Measurements from ENCODE around the gene PDE4B. TPM values are rescaled to one million over a fixed set of nuclear protein-coding genes. Genes with fewer than 3 reads are reported as not detected.
"Not testable (repeated sequence)": the region's sequence is repeated elsewhere in the genome, so short reads cannot be mapped to it uniquely, and the experiment has no call there.

Gene PDE4B
- total RNA-seq, 4 donors from 2014 or later: 5.2 to 16.6 (median 9.6) TPM

DNA sequence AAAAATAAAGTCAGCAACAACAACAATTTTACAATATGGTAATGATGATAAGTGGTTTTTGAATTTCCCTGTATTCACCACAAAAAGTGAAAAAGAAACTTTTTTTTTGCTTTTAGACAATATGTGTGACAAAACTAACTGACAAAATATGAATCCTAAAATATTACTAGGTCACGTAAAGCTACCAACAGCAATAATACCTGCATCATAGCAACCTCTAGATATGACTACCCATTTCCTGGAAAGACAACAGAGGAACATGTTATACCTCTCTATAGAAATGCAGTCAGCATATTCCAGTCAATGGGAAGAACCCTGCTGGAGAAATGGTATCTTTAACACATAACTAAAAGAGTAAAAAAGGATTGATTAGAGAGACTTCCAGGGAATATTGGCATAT, 73.7 kb downstream of the PDE4B start:
- Histone ChIP-seq H3K4me1 (no peaks in the 10 kb centered on the region), H3K9me3 (peaks cover 0 to 17% (median 0%) of the 10 kb centered on the region in 4 donors), H3K27ac (no peak overlapping the region), H3K27me3 (no peaks in the 10 kb centered on the region), H3K36me3 (no peaks in the 10 kb centered on the region), H3K4me3 (no peak overlapping the region)
- DNase-seq (ENCODE audit: low spot score in 2 of 2): no peak
- WGBS, 2 donors: 85 to 89% methylated on average over 1 of the region's 1 CpG
- TF ChIP-seq EP300 (IDR thresholded peaks at IDR 0.05) (no peak), POLR2A (IDR thresholded peaks at IDR 0.05) (no peak)
- TF ChIP-seq, protein P1, sequence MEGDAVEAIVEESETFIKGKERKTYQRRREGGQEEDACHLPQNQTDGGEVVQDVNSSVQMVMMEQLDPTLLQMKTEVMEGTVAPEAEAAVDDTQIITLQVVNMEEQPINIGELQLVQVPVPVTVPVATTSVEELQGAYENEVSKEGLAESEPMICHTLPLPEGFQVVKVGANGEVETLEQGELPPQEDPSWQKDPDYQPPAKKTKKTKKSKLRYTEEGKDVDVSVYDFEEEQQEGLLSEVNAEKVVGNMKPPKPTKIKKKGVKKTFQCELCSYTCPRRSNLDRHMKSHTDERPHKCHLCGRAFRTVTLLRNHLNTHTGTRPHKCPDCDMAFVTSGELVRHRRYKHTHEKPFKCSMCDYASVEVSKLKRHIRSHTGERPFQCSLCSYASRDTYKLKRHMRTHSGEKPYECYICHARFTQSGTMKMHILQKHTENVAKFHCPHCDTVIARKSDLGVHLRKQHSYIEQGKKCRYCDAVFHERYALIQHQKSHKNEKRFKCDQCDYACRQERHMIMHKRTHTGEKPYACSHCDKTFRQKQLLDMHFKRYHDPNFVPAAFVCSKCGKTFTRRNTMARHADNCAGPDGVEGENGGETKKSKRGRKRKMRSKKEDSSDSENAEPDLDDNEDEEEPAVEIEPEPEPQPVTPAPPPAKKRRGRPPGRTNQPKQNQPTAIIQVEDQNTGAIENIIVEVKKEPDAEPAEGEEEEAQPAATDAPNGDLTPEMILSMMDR (IDR thresholded peaks at IDR 0.05): no peak

DNA sequence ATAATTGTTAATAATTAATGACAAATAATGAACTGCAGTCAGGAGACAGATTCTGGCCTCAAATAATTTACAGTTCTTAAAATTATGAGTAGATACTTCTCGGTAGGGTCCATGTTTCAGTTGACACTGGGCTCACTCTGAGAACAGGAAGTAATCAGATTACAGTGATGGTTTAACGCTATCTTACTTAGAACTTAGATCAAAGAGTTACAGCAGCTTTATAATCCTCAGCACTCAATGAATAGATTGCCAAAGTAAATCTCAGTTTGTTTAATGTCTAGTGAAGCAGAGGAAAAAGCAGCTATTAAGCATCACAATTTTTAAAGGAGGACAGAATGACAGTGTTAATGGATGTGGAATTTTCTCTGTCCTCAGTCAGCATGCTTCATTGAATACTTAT, 79.6 kb downstream of the PDE4B start:
- Histone ChIP-seq H3K27me3 (no peaks in the 10 kb centered on the region), H3K4me1 (no peaks in the 10 kb centered on the region), H3K36me3 (no peaks in the 10 kb centered on the region), H3K4me3 (no peak overlapping the region), H3K27ac (no peak overlapping the region), H3K9me3 (peaks cover 0 to 7% (median 0%) of the 10 kb centered on the region in 4 donors)
- DNase-seq (ENCODE audit: low spot score in 2 of 2): no peak
- 42% methylated on average over 2 of the region's 2 CpGs for WGBS, 2 donors
- TF ChIP-seq EP300 (IDR thresholded peaks at IDR 0.05): no peak
- TF ChIP-seq POLR2A (IDR thresholded peaks at IDR 0.05): no peak
- TF ChIP-seq, protein P1 (IDR thresholded peaks at IDR 0.05): no peak

DNA sequence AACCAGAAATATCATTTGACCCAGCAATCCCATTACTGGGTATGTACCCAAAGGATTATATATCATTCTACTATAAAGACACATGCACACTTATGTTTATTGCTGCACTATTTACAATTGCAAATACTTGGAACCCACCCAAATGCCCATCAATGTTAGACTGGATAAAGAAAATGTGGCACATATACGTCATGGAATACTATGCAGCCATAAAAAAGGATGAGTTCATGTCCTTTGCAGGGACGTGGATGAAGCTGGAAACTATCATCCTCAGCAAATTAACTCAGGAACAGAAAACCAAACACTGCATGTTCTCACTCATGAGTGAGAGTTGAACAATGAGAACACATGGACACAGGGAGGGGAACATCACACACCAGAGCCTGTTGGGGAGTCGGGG, 85.6 kb downstream of the PDE4B start:
- H3K27me3 ChIP-seq; H3K4me1 ChIP-seq; H3K27ac ChIP-seq; H3K36me3 ChIP-seq; H3K4me3 ChIP-seq; DNase-seq (ENCODE audit: low spot score in 2 of 2): not testable (repeated sequence)
- WGBS, 2 donors: 85 to 89% methylated on average over 3 of the region's 3 CpGs
- peaks cover 0 to 12% (median 0%) of the 10 kb centered on the region in 4 donors for H3K9me3 ChIP-seq

DNA sequence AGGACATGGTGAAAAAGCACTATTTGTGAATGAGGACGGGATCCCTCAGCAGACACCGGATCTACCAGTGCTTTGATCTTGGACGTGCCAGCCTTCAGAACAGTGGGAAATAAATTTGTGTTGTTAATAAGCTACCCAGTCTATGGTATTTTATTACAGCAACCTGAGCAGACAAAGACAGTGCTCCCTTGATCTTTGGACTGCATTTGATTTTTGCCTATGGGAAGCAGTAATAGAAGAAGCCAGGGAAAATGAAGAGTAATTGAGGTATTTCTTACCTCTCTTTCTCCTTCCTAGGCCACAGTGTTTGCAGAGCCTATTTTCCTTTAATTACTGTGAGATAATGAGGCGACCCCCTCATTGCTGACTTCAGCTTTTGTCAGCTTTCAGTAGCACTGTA, 87.9 kb downstream of the PDE4B start:
- H3K27me3 ChIP-seq: no peaks in the 10 kb centered on the region
- TF ChIP-seq EP300 (IDR thresholded peaks at IDR 0.05): no peak
- TF ChIP-seq POLR2A (IDR thresholded peaks at IDR 0.05): no peak
- TF ChIP-seq, protein P1 (IDR thresholded peaks at IDR 0.05): no peak
- no peak overlapping the region for H3K4me3 ChIP-seq
- peaks cover 0 to 12% (median 0%) of the 10 kb centered on the region in 4 donors for H3K9me3 ChIP-seq
- no peak for DNase-seq (ENCODE audit: low spot score in 2 of 2)
- H3K36me3 ChIP-seq: no peaks in the 10 kb centered on the region
- WGBS, 2 donors: 51 to 72% methylated on average over 4 of the region's 4 CpGs
- no peak overlapping the region for H3K27ac ChIP-seq
- no peaks in the 10 kb centered on the region for H3K4me1 ChIP-seq

DNA sequence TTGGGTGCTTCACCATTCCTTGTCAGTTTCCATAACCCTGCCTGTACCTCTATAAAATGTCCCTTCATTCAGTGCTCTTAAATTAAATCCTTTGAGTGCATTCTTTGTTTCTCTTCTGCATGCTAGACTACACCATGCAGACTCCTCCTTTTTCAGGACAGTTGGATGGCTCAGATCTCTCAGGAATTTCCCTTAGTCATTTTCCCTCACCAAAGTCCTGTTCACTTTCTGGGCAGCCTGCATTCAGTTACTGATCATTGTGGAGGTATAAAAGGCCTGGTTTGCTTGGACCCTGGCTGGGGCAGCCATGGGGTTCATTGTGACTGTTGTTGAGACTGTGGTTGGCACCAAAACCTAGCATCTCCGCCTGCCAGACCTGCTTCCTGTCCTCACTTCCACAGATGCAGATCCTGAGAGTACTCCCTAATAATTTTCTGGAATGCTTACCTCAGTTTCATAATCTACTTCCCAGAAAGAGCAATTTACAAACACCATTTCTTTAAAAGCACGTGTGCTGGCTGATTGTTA, 88.4 kb downstream of the PDE4B start:
- no peak overlapping the region for H3K27ac ChIP-seq
- 55 to 60% methylated on average over 2 of the region's 2 CpGs for WGBS, 2 donors

DNA sequence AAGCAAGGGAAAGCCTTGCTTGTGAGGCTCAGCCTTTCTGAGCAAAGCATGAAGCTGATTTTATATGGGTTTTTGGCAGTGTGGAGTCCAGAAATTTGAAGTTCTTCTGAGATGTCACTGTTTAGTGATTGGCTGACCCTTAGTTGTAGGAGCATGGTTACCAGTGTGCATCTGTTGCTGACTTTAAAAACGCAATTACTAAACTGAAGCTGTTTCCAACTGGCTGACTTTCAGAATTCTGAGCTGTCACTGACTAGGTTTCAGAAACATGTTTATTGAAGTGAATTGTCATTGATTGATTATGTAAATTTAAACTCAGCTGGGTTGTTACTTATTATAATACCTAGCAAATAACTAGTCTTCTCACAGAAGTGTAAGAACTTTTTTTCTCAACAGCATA, 89.4 kb downstream of the PDE4B start:
- Histone ChIP-seq H3K27me3 (no peaks in the 10 kb centered on the region), H3K4me3 (no peak overlapping the region), H3K9me3 (peaks cover 0 to 7% (median 0%) of the 10 kb centered on the region in 4 donors), H3K4me1 (no peaks in the 10 kb centered on the region), H3K36me3 (no peaks in the 10 kb centered on the region), H3K27ac (no peak overlapping the region)
- DNase-seq (ENCODE audit: low spot score in 2 of 2): no peak
- 56 to 88% methylated on average over 1 of the region's 1 CpG for WGBS, 2 donors
- TF ChIP-seq POLR2A (IDR thresholded peaks at IDR 0.05): no peak

More for the DNA sequence above, 88.4 kb downstream of the PDE4B start:
- no peaks in the 10 kb centered on the region for H3K4me1 ChIP-seq
- TF ChIP-seq EP300 (IDR thresholded peaks at IDR 0.05) (no peak), POLR2A (IDR thresholded peaks at IDR 0.05) (no peak)
- H3K36me3 ChIP-seq: no peaks in the 10 kb centered on the region
- DNase-seq (ENCODE audit: low spot score in 2 of 2): no peak
- H3K4me3 ChIP-seq: no peak overlapping the region
- peaks cover 0 to 12% (median 0%) of the 10 kb centered on the region in 4 donors for H3K9me3 ChIP-seq
- H3K27me3 ChIP-seq: no peaks in the 10 kb centered on the region

DNA sequence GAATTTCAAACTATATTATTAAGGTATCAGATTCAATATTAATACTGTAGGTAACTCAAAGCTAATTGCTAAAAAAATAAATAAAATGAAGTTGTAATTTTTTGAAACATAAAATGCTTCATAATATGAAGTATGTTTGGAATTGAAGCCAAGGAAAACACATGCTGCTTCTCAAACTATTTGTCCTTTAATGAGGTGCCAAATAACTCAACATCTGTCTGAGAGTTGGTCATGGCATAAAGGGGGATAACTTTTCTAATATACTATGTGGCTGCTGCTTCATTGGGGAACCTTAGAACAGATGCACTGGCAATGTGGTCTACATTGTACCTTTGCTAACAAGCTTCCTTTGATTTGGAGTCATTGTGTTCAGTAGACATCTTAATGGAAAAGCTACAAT, 96.7 kb downstream of the PDE4B start:
- no peak for DNase-seq (ENCODE audit: low spot score in 2 of 2)
- TF ChIP-seq, protein P1 (IDR thresholded peaks at IDR 0.05): no peak
- no peak for TF ChIP-seq EP300 (IDR thresholded peaks at IDR 0.05)
- no peak for TF ChIP-seq POLR2A (IDR thresholded peaks at IDR 0.05)

More for the DNA sequence above, 96.7 kb downstream of the PDE4B start:
- Histone ChIP-seq H3K4me1 (no peaks in the 10 kb centered on the region), H3K27ac (no peak overlapping the region), H3K4me3 (no peak overlapping the region), H3K36me3 (no peaks in the 10 kb centered on the region), H3K27me3 (no peaks in the 10 kb centered on the region), H3K9me3 (peaks cover 0 to 11% (median 0%) of the 10 kb centered on the region in 4 donors)
